ENCODE results near the gene KCNC2.

KCNC2 gene

DNA sequence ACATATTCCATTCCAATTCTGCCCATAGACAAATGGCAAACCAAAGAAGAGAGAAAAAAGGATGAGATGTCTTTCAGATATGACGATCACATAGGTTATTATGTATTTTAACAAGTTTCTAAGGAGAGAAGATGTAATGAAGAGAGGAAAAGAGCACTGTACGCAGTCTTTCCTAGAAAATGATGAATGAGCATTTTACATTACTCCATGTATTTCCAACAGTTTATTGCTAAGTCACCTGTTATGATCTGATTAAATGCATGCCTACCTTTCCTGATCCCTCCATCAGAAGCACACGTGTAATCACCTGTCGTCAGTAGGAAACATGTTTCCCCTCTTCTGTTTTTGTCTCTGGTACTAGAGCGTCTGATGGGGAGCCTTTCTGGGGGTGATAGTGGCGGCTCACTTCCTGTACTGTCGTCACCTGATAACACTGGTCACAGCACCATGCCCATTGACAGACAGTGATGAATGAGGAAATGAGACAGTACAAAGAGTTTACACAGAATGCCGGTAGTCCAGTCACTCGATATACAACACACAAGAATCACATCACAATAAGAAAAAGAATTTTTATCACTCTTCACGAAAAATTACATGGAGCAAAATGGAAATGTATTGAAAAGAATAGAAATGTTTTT, 161.6 kb downstream of the KCNC2 start:
- DNase-seq, result no peak

DNA sequence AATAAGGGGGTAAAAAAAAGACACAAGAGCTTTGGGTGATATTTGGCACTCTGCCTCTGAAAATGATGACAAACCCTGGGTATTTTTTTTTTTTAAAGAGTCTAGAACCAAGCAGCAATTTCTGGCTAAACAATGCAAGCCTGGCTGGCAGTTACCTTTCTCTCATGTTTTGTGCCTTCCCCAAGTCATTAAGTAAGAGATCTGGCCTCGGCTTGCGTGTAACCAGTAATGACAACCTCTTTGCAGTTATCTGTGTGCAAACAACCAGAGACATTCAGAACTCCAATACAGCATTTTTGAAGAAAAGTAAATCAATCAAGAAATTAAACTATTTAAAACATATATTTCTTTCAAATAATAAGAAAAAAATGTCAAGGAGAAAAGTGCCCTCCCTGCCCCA, 167.5 kb downstream of the KCNC2 start:
- DNase-seq, result no peak

DNA sequence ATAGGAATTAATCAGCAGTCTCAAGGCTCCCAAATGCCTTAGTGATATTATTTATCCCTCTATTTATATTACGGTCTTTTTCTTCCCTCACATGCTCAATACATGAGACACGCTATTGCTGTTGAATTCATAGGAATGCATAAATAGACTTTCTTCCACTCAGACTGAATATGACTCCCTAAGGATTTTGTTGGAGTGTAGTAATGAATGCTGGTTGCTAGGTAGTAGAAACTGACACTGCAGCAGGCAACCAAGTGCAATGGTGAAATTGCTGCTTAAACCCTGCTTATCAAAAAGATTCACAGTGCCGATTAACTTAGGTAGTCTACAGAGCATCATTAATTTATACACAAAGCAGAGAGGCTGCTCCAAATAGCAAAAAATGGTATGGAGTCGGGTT, 168.2 kb downstream of the KCNC2 start:
- no peak for DNase-seq

DNA sequence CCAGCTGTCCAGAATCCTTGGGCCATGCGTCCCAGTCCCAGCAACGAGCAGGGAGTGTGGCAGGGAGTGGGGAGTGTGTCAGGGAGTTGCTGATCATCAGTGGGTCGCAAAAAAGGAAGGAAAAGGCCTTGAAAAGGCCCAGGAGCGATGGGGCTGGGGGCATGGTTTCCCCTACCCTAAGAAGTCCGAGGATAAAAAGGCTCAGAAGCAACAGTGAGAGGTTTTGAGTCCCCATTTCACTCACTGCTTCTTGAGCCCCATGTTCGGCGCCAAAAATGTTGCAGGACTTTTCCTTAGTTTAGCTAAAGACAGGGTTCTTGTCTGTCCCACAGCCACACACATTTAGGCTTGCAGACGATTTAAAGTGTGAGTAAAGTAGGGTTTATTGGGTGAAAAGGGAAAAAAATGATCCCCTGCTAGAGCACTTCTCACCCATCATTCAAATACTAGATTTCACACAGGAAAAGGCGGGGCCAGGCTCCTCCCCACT, 189.5 kb downstream of the KCNC2 start:
- no peak for DNase-seq

DNA sequence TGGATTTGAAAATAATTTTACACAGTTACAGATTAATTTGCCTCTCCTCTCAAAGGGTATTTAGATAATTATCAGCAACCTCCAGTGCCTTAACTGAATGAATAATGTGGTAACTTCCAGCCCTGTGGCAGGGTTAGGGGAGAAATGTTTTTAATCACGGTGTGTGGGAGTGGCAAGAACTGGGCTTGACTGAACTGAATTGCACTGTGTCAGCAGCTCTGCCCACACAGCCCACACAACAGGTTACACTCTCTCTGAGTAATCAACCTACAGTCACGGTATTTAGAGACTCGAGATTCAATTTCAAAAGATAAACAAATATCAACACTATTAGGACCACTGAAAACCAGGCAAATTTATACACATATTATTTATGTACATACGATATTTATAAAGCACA, 198.5 kb downstream of the KCNC2 start:
- no peak for DNase-seq

DNA sequence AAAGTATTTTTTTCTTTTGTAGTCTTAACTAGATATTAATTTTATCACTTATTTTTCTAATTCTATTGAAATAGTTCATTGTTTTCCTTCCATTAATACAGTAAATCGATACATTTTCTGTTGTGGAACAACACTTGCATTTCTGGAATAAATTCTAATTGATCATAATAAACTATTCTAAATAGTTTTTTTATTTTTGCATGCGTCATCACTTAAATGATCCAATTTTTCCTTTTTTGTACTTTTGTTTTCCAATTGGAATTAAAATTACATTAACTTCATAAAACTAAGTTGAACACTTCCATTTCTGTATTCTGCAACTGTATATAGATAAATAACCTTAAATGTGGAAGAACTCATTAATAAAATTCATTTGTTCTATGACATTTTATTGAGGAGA, 202.5 kb downstream of the KCNC2 start:
- no peak for DNase-seq

DNA sequence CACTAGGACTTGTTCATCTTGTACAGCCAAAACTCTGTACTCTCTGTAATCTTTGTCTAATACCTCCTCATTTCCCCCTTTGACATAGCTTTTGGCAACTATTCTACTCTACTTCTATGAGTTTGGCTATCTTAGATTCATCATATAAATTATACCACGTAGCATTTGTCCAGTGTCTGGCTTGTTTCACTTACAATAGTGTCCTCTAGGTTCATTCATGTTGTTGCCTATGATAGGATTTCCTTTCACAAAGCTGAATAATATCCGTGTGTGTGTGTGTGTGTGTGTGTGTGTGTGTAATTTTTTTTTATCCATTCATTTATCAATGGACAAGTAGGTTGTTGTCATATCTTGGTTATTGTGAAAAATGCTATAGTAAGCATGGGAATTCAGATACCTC, 209.5 kb downstream of the KCNC2 start:
- no peak for DNase-seq

DNA sequence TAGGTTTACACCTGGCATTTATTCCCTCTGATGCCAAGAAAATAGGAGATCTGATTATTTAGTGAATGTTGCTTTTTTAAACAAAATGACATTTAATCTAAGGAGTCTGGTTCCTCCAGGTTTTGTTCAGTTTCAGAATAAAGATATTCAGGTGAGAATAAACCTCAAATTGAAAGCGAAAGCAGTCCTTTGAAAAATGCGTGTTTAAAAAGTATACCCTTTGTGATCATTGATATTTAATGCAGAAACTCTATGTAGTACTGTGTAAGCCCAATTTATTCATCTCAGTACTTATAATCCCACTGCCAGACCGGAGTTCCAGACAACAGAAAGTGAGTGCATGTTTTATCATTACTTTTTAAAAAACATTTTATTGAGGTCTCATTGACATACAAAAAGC, 210.2 kb downstream of the KCNC2 start:
- no peak for DNase-seq
